Tibial nerve (tissue), 4 donors: ENCODE data around the gene PDSS2. TPM values are rescaled to one million over a fixed set of nuclear protein-coding genes. Genes with fewer than 3 reads are reported as not detected.
"Not testable (repeated sequence)": the region's sequence is repeated elsewhere in the genome, so short reads cannot be mapped to it uniquely, and the experiment has no call there.

ENCODE experiments used
- DNase-seq, 2 donors: peaks; one replicate each; pipeline ENCODE4 v3.0.0-alpha.2; 2019; ENCODE audit warnings: low spot score in 2 of 2
- H3K27ac ChIP-seq, 4 donors: fragments of 200-600 bp; sonication (generic) in 3 of 4; one replicate each; pipeline ENCODE4 v1.5.1; 2017 to 2019; ENCODE audit warnings: mild to moderate bottlenecking in 1 of 4
- H3K27me3 ChIP-seq, 2 donors: fragments of 200-600 bp; sonication (generic) in 1 of 2; one replicate each; pipeline versions ENCODE4 v1.5.1 to v1.6.0; 2017 to 2019
- H3K36me3 ChIP-seq, 3 donors: fragments of 200-600 bp; sonication (generic); one replicate each; pipeline ENCODE4 v1.5.1; 2018 to 2019
- H3K4me1 ChIP-seq, 4 donors: fragments of 200-600 bp; sonication (generic) in 3 of 4; one replicate each; pipeline ENCODE4 v1.5.1; 2017 to 2019
- H3K4me3 ChIP-seq, 4 donors: fragments of 200-600 bp; sonication (generic) in 3 of 4; one replicate each; pipeline ENCODE4 v1.5.1; 2017 to 2019; ENCODE audit warnings: mild to moderate bottlenecking in 1 of 4, moderate library complexity in 1 of 4
- H3K9me3 ChIP-seq, 4 donors: fragments of 200-600 bp; sonication (generic) in 3 of 4; one replicate each; pipeline ENCODE4 v1.5.1; 2017 to 2019
- EP300 ChIP-seq, 2 donors: sonication (generic); formaldehyde crosslinking; IDR thresholded peaks; one replicate each; pipeline ENCODE4 v1.6.1; 2017; ENCODE audit warnings: antibody characterized with exemption in 2 of 2, mild to moderate bottlenecking in 1 of 2
- POLR2A ChIP-seq, 2 donors: fragments of 450-650 bp; IDR thresholded peaks; one replicate each; pipeline ENCODE4 v1.6.1; 2017; ENCODE audit warnings: antibody characterized with exemption in 2 of 2, mild to moderate bottlenecking in 2 of 2, moderate library complexity in 2 of 2
- WGBS, 2 donors: methylation state at CpG; one replicate each; pipeline ENCODE4 v1.1.5; 2018; 5-methylcytosine and 5-hydroxymethylcytosine counted together
- total RNA-seq, 4 donors: library from RNA; depleted of rRNA; stranded (reverse); fragments of >200 nt; gene quantifications; one replicate each; pipeline ENCODE4 v1.1.0, GENCODE V29; 2016
- TF ChIP-seq, protein P1 (sequence below), 5 experiments: fragments of 200-600 bp in 3 of 5; fragments of 450-650 bp in 2 of 5; sonication (generic) in 3 of 5; IDR thresholded peaks; one replicate each; pipeline ENCODE4 v1.5.1; 2016 to 2019; ENCODE audit warnings: antibody characterized with exemption in 5 of 5, mild to moderate bottlenecking in 3 of 5, moderate library complexity in 2 of 5

PDSS2 gene
- total RNA-seq, 4 donors from 2014 or later: 8.2 to 9.4 (median 8.6) TPM

DNA sequence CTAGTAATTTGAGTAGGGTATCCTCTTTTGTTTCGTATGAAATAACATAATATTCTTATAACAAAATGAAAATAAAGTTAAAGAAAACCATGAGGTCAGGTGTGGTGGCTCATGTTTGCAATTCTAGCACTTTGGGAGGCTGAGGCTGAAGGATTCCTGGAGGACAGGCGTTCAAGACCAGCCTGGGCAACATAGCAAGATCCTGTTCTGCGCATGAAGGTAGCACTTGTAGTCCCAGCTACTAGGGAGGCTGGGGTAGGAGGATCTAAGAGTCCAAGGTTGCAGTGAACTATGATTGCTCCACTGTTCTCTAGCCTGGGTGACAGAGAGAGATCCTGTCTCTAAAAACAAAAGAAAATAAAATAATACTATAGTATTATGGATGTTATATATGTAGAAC, 145.6 kb downstream of the PDSS2 start:
- H3K27ac ChIP-seq: no peak overlapping the region
- no peak overlapping the region for H3K4me3 ChIP-seq
- peaks cover 0 to 6% (median 0%) of the 10 kb centered on the region in 4 donors for H3K4me1 ChIP-seq
- TF ChIP-seq EP300 (IDR thresholded peaks at IDR 0.05) (no peak), POLR2A (IDR thresholded peaks at IDR 0.05) (no peak)
- TF ChIP-seq, protein P1, sequence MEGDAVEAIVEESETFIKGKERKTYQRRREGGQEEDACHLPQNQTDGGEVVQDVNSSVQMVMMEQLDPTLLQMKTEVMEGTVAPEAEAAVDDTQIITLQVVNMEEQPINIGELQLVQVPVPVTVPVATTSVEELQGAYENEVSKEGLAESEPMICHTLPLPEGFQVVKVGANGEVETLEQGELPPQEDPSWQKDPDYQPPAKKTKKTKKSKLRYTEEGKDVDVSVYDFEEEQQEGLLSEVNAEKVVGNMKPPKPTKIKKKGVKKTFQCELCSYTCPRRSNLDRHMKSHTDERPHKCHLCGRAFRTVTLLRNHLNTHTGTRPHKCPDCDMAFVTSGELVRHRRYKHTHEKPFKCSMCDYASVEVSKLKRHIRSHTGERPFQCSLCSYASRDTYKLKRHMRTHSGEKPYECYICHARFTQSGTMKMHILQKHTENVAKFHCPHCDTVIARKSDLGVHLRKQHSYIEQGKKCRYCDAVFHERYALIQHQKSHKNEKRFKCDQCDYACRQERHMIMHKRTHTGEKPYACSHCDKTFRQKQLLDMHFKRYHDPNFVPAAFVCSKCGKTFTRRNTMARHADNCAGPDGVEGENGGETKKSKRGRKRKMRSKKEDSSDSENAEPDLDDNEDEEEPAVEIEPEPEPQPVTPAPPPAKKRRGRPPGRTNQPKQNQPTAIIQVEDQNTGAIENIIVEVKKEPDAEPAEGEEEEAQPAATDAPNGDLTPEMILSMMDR (IDR thresholded peaks at IDR 0.05): no peak
- 96 to 97% methylated on average over 3 of the region's 3 CpGs for WGBS, 2 donors
- no peak for DNase-seq
- no peaks in the 10 kb centered on the region for H3K9me3 ChIP-seq
- H3K36me3 ChIP-seq: no peaks in the 10 kb centered on the region
- no peaks in the 10 kb centered on the region for H3K27me3 ChIP-seq

DNA sequence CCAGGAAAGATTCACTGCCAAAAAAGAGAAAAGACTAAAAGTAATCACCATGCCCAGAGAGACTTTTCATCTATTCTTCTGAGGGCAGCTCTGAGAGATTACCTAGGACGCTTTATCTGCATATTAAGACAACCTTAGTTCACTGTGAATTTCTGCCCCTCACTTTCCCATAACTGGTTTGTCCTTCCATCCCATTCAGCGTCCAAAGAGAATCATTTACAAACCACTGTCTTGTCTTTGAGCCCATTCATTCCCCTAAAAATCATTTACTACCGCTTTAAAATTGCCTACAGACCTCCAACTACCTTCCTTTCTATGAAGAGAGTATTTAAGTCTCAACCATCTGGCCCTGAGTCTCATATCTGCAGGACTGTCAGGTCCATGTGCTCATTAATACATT, 149.0 kb downstream of the PDSS2 start:
- WGBS, 2 donors: 93 to 95% methylated on average over 3 of the region's 3 CpGs
- no peak for DNase-seq
- TF ChIP-seq EP300 (IDR thresholded peaks at IDR 0.05) (no peak), POLR2A (IDR thresholded peaks at IDR 0.05) (no peak)
- TF ChIP-seq, protein P1 (IDR thresholded peaks at IDR 0.05): no peak
- Histone ChIP-seq H3K4me1 (peaks cover 0 to 6% (median 0%) of the 10 kb centered on the region in 4 donors), H3K4me3 (no peak overlapping the region), H3K9me3 (no peaks in the 10 kb centered on the region), H3K27me3 (no peaks in the 10 kb centered on the region), H3K27ac (no peak overlapping the region), H3K36me3 (no peaks in the 10 kb centered on the region)

DNA sequence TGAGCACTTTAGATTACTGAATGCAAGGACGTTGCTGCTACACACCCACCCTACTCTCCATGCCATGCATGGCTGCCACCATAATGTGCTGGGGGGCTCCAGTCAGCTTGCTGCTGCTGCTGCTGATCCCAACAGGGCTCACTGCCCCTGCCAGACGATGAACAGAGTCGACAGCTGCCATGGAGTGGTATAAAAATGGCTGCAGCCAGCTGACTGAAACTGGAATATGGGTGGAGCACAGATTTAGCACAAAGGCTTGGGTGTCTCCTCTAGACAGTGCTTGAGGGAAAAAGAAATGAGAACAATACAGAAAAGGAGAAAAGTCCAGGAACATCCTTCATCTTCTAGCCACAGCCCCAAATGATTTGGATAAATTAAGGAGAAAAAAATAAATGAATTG, 150.7 kb downstream of the PDSS2 start:
- no peak for TF ChIP-seq EP300 (IDR thresholded peaks at IDR 0.05)
- TF ChIP-seq, protein P1 (IDR thresholded peaks at IDR 0.05): no peak
- no peaks in the 10 kb centered on the region for H3K4me1 ChIP-seq
- H3K9me3 ChIP-seq: no peaks in the 10 kb centered on the region
- WGBS, 2 donors: 60 to 63% methylated on average over 3 of the region's 3 CpGs
- no peak overlapping the region for H3K27ac ChIP-seq
- DNase-seq: no peak
- no peak overlapping the region for H3K4me3 ChIP-seq
- no peaks in the 10 kb centered on the region for H3K36me3 ChIP-seq
- H3K27me3 ChIP-seq: no peaks in the 10 kb centered on the region

DNA sequence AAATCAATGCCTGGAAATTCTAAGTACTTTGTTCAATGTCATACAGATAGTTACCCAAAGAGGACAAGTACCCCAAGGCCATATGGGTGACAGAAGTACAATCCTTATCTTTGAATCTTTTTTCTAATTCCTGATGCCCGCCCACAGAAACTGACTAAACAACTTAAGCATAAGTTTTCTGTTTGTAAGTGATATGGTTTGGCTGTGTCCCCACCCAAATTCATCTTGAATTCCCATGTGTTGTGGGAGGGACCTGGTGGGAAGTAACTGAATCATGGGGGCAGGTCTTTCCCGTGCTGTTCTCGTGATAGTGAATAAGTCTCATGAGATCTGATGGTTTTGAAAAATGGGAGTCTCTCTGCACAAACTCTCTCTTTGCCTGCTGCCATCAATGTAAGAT, 153.4 kb downstream of the PDSS2 start:
- not testable (repeated sequence) for H3K36me3 ChIP-seq, H3K27ac ChIP-seq, H3K4me1 ChIP-seq, H3K27me3 ChIP-seq, H3K9me3 ChIP-seq, DNase-seq, H3K4me3 ChIP-seq
- WGBS, 2 donors: 78 to 81% methylated on average over 3 of the region's 3 CpGs

DNA sequence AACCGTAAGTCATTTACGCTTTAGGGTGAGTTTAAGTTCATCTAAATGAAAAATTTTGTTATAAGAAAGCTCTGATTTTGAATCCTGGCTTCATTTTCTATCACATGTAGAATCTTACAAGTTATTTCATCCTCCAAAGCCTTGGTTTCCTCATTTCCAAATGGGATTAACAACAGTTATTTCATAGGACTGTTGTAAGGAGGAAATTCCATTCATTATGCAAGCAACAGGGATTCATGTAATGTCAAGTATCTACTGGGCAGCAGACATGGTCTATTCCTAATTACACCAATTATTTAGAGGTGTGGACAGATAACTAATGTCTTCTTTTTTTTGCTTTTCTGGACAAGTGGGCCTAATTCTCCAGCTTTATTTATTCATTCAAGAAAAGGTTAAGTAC, 154.0 kb downstream of the PDSS2 start:
- H3K4me1 ChIP-seq: no peaks in the 10 kb centered on the region
- H3K27me3 ChIP-seq: no peaks in the 10 kb centered on the region
- no peaks in the 10 kb centered on the region for H3K36me3 ChIP-seq
- no peaks in the 10 kb centered on the region for H3K9me3 ChIP-seq
- H3K4me3 ChIP-seq: no peak overlapping the region
- WGBS, 2 donors: 96 to 97% methylated on average over 2 of the region's 2 CpGs
- TF ChIP-seq, protein P1 (IDR thresholded peaks at IDR 0.05): no peak
- no peak for TF ChIP-seq EP300 (IDR thresholded peaks at IDR 0.05)
- no peak for TF ChIP-seq POLR2A (IDR thresholded peaks at IDR 0.05)
- H3K27ac ChIP-seq: no peak overlapping the region
- no peak for DNase-seq

DNA sequence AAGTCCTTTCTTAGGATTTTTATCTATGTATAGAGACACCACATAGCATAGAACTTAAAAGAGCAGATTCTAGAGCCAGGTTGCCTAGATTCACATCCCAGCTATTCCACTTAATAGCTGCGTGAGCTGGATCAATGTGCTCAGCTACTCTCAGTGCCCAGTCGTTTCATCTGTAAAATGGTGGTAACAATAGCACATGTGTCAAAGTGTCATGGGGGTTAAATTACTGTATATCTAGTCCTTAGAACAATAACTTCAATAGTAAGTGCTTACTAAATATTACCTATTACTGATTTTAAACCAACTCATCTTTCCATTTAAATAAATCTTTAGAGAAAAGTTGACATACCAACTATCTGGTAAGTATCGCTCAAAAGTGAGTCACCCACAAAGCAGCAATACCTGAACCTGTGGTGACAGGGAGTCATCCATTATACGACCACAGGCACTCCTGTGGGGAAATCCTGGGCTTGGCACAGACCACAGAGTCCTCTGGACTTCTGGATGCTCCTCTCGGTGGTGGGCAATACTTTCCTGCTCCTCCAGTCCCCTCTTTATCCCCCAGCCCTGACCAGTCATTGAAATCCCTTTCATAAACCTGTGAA, 154.8 kb downstream of the PDSS2 start:
- Histone ChIP-seq H3K36me3 (no peaks in the 10 kb centered on the region), H3K27me3 (no peaks in the 10 kb centered on the region), H3K9me3 (no peaks in the 10 kb centered on the region), H3K4me1 (no peaks in the 10 kb centered on the region), H3K27ac (no peak overlapping the region), H3K4me3 (no peak overlapping the region)
- DNase-seq: no peak
- 91% methylated on average over 5 of the region's 5 CpGs for WGBS, 2 donors
- TF ChIP-seq EP300 (IDR thresholded peaks at IDR 0.05) (no peak), POLR2A (IDR thresholded peaks at IDR 0.05) (no peak)
- TF ChIP-seq, protein P1 (IDR thresholded peaks at IDR 0.05): no peak
